ENCODE measurements around the gene MYL7.

Gene MYL7

GRCh38 chr7:44152971-44153947 lies 12.1 kb upstream of the MYL7 start:
- ATAC-seq: no peak
- TF ChIP-seq CREB5 (CRISPR knock-in tag; IDR thresholded peaks at IDR 0.05; ENCODE audit: low read depth): no peak
- no peak for TF ChIP-seq CSRNP3 (CRISPR knock-in tag; IDR thresholded peaks at IDR 0.05)
- TF ChIP-seq PPARA (CRISPR knock-in tag; IDR thresholded peaks at IDR 0.05; ENCODE audit: borderline replicate concordance): no peak
- no peak for TF ChIP-seq ESRRG (CRISPR knock-in tag; IDR thresholded peaks at IDR 0.05)
- TF ChIP-seq GLIS3 (CRISPR knock-in tag; IDR thresholded peaks at IDR 0.05): no peak
- TF ChIP-seq ZC3H10 (CRISPR knock-in tag; IDR thresholded peaks at IDR 0.05): no peak
- no peak for TF ChIP-seq TOX (CRISPR knock-in tag; IDR thresholded peaks at IDR 0.05; ENCODE audit: borderline replicate concordance)
- no peak for TF ChIP-seq OSR1 (CRISPR knock-in tag; IDR thresholded peaks at IDR 0.05)
- no peak for TF ChIP-seq ARNTL (CRISPR knock-in tag; IDR thresholded peaks at IDR 0.05; ENCODE audit: borderline replicate concordance, low read depth)
- TF ChIP-seq, protein P1, sequence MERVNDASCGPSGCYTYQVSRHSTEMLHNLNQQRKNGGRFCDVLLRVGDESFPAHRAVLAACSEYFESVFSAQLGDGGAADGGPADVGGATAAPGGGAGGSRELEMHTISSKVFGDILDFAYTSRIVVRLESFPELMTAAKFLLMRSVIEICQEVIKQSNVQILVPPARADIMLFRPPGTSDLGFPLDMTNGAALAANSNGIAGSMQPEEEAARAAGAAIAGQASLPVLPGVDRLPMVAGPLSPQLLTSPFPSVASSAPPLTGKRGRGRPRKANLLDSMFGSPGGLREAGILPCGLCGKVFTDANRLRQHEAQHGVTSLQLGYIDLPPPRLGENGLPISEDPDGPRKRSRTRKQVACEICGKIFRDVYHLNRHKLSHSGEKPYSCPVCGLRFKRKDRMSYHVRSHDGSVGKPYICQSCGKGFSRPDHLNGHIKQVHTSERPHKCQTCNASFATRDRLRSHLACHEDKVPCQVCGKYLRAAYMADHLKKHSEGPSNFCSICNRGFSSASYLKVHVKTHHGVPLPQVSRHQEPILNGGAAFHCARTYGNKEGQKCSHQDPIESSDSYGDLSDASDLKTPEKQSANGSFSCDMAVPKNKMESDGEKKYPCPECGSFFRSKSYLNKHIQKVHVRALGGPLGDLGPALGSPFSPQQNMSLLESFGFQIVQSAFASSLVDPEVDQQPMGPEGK (CRISPR knock-in tag; IDR thresholded peaks at IDR 0.05; ENCODE audit: borderline replicate concordance): no peak
- no peak for TF ChIP-seq RARB (CRISPR knock-in tag; IDR thresholded peaks at IDR 0.05)
- no peak for TF ChIP-seq ZFP3 (CRISPR knock-in tag; IDR thresholded peaks at IDR 0.05)
- TF ChIP-seq BACH2 (CRISPR knock-in tag; IDR thresholded peaks at IDR 0.05; ENCODE audit: borderline replicate concordance): no peak
- no peak for TF ChIP-seq ZFP30 (CRISPR knock-in tag; IDR thresholded peaks at IDR 0.05)
- no peak for TF ChIP-seq ZNF565 (CRISPR knock-in tag; conservative IDR thresholded peaks at IDR 0.05; ENCODE audit: low read depth)
- TF ChIP-seq CSDC2 (CRISPR knock-in tag; IDR thresholded peaks at IDR 0.05): no peak
- no peak for TF ChIP-seq SNAI2 (CRISPR knock-in tag; IDR thresholded peaks at IDR 0.05)
- TF ChIP-seq TCF4 (CRISPR knock-in tag; IDR thresholded peaks at IDR 0.05; ENCODE audit: borderline replicate concordance): no peak

- TF ChIP-seq, protein P2, sequence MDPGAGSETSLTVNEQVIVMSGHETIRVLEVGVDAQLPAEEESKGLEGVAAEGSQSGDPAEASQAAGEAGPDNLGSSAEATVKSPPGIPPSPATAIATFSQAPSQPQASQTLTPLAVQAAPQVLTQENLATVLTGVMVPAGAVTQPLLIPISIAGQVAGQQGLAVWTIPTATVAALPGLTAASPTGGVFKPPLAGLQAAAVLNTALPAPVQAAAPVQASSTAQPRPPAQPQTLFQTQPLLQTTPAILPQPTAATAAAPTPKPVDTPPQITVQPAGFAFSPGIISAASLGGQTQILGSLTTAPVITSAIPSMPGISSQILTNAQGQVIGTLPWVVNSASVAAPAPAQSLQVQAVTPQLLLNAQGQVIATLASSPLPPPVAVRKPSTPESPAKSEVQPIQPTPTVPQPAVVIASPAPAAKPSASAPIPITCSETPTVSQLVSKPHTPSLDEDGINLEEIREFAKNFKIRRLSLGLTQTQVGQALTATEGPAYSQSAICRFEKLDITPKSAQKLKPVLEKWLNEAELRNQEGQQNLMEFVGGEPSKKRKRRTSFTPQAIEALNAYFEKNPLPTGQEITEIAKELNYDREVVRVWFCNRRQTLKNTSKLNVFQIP (CRISPR knock-in tag; IDR thresholded peaks at IDR 0.05; ENCODE audit: borderline replicate concordance, low read depth): no peak
- no peak for TF ChIP-seq ARNTL (CRISPR knock-in tag; IDR thresholded peaks at IDR 0.05; ENCODE audit: borderline replicate concordance, low read depth)
- no peak for TF ChIP-seq ZFP30 (CRISPR knock-in tag; IDR thresholded peaks at IDR 0.05)
- TF ChIP-seq GLIS3 (CRISPR knock-in tag; IDR thresholded peaks at IDR 0.05): no peak
- no peak for TF ChIP-seq TCF4 (CRISPR knock-in tag; IDR thresholded peaks at IDR 0.05; ENCODE audit: borderline replicate concordance)
- TF ChIP-seq ZNF565 (CRISPR knock-in tag; conservative IDR thresholded peaks at IDR 0.05; ENCODE audit: low read depth): no peak
- no peak for TF ChIP-seq SNAI2 (CRISPR knock-in tag; IDR thresholded peaks at IDR 0.05)
- no peak for TF ChIP-seq ZNF70 (CRISPR knock-in tag; IDR thresholded peaks at IDR 0.05)
- no peak for TF ChIP-seq TOX (CRISPR knock-in tag; IDR thresholded peaks at IDR 0.05; ENCODE audit: borderline replicate concordance)
- TF ChIP-seq ZFP3 (CRISPR knock-in tag; IDR thresholded peaks at IDR 0.05): no peak
- TF ChIP-seq PPARA (CRISPR knock-in tag; IDR thresholded peaks at IDR 0.05; ENCODE audit: borderline replicate concordance): no peak
- TF ChIP-seq CSDC2 (CRISPR knock-in tag; IDR thresholded peaks at IDR 0.05): no peak
- TF ChIP-seq ZNF8 (CRISPR knock-in tag; IDR thresholded peaks at IDR 0.05): no peak
- no peak for TF ChIP-seq OSR1 (CRISPR knock-in tag; IDR thresholded peaks at IDR 0.05)
- no peak for TF ChIP-seq RARB (CRISPR knock-in tag; IDR thresholded peaks at IDR 0.05)
- no peak for TF ChIP-seq CSRNP3 (CRISPR knock-in tag; IDR thresholded peaks at IDR 0.05)
- TF ChIP-seq TSHZ2 (CRISPR knock-in tag; IDR thresholded peaks at IDR 0.05): no peak
- no peak for TF ChIP-seq ZC3H10 (CRISPR knock-in tag; IDR thresholded peaks at IDR 0.05)
- no peak for TF ChIP-seq ISL1 (CRISPR knock-in tag; IDR thresholded peaks at IDR 0.05)
- no peak for TF ChIP-seq CREB5 (CRISPR knock-in tag; IDR thresholded peaks at IDR 0.05; ENCODE audit: low read depth)
- ATAC-seq: no peak
These were observed 10.8 kb upstream of the MYL7 start for GRCh38 chr7:44151956-44152355.

Measured in SK-N-SH treated with all-trans-retinoic acid at 6 μM for 48 hours (cell line).